SK-N-SH (cell line): ENCODE data around the gene CHRNG.

Experiments
- EZH2phosphoT487 ChIP-seq: fragments of 200-600 bp; sonication (generic); IDR thresholded peaks from 2 replicates; pipeline ENCODE4 v1.6.1; 2017; ENCODE audit warnings: low read depth, mixed run types, mild to moderate bottlenecking, antibody characterized with exemption, moderate library complexity, borderline replicate concordance
- FOXJ3 ChIP-seq: sonication (generic); formaldehyde crosslinking; IDR thresholded peaks from 2 replicates; pipeline ENCODE4 v1.5.1; 2020; ENCODE audit warnings: mild to moderate bottlenecking, missing genetic modification reagents
- NRF1 ChIP-seq: IDR thresholded peaks from 2 replicates; pipeline ENCODE4 v1.6.1; 2012; ENCODE audit warnings: low read depth, mild to moderate bottlenecking, low read length
- RAD21 ChIP-seq: IDR thresholded peaks from 2 replicates; pipeline ENCODE4 v1.6.1; 2012; ENCODE audit warnings: mild to moderate bottlenecking, low read length
- TF ChIP-seq, protein P1 (sequence below): fragments of 200-600 bp; sonication (generic); IDR thresholded peaks from 2 replicates; pipeline ENCODE4 v1.6.1; 2017; ENCODE audit warnings: antibody characterized with exemption, mild to moderate bottlenecking, moderate library complexity

- TF ChIP-seq EZH2phosphoT487 (no peak), FOXJ3 (CRISPR knock-in tag) (no peak), RAD21 (no peak), NRF1 (no peak)
- TF ChIP-seq, protein P1, sequence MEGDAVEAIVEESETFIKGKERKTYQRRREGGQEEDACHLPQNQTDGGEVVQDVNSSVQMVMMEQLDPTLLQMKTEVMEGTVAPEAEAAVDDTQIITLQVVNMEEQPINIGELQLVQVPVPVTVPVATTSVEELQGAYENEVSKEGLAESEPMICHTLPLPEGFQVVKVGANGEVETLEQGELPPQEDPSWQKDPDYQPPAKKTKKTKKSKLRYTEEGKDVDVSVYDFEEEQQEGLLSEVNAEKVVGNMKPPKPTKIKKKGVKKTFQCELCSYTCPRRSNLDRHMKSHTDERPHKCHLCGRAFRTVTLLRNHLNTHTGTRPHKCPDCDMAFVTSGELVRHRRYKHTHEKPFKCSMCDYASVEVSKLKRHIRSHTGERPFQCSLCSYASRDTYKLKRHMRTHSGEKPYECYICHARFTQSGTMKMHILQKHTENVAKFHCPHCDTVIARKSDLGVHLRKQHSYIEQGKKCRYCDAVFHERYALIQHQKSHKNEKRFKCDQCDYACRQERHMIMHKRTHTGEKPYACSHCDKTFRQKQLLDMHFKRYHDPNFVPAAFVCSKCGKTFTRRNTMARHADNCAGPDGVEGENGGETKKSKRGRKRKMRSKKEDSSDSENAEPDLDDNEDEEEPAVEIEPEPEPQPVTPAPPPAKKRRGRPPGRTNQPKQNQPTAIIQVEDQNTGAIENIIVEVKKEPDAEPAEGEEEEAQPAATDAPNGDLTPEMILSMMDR: no peak
Measured at GRCh38 chr2:232534940-232535651, 4.4 kb upstream of the CHRNG start.
